DND-41 (cell line): ENCODE measurements around the gene NOL3.

Experiments used
- EZH2 ChIP-seq: IDR thresholded peaks from 3 replicates; pipeline ENCODE4 v1.6.1; 2012; ENCODE audit warnings: borderline replicate concordance, low read depth, mild to moderate bottlenecking, moderate library complexity, low read length, inconsistent platforms; ENCODE audit not compliant: severe bottlenecking
- TF ChIP-seq, protein P1 (sequence below): IDR thresholded peaks from 2 replicates; pipeline ENCODE4 v1.5.1; 2012; ENCODE audit warnings: borderline replicate concordance, low read length, moderate library complexity, mild to moderate bottlenecking; ENCODE audit not compliant: poor library complexity, severe bottlenecking; ENCODE audit errors: extremely low read depth

DNA sequence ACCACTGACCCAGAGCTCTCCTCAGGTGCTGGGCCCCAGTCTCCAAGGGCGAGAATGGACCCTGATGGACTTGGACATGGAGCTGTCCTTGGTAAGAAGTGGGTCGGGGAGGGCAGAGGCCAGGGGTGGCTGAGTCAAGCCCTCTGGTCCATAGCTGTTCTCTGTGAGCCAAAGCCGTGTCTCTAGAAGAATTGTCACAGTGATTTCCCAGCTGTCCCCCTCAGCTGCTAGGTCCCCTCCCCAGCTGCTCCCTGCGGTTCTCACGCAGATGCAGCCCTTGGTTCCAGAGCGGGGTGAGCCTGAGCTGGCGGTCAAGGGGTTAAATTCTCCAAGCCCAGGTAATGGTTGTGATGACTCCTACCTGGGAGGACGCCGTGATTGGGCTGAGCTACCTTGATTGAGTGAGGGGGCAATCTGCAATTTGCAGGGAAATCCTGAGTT, 1.3 kb upstream of the NOL3 start:
- TF ChIP-seq, protein P1, sequence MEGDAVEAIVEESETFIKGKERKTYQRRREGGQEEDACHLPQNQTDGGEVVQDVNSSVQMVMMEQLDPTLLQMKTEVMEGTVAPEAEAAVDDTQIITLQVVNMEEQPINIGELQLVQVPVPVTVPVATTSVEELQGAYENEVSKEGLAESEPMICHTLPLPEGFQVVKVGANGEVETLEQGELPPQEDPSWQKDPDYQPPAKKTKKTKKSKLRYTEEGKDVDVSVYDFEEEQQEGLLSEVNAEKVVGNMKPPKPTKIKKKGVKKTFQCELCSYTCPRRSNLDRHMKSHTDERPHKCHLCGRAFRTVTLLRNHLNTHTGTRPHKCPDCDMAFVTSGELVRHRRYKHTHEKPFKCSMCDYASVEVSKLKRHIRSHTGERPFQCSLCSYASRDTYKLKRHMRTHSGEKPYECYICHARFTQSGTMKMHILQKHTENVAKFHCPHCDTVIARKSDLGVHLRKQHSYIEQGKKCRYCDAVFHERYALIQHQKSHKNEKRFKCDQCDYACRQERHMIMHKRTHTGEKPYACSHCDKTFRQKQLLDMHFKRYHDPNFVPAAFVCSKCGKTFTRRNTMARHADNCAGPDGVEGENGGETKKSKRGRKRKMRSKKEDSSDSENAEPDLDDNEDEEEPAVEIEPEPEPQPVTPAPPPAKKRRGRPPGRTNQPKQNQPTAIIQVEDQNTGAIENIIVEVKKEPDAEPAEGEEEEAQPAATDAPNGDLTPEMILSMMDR, result no peak
- TF ChIP-seq EZH2, result no peak
